OCI-LY3 (cell line): Measurements from ENCODE around the gene SNX24.
A peak's percentile ranks its signal among the peaks of the same experiment; 100 is the strongest.

Source experiments
- H2AFZ ChIP-seq: fragments of 200-600, 300-600 bp; shearing (Covaris generic); 2 replicates; pipeline ENCODE4 v1.6.0; 2014; ENCODE audit warnings: antibody characterized with exemption, low read depth, low read length
- H3K27ac ChIP-seq: fragments of 200-600, 300-600 bp; sonication (generic); 2 replicates; pipeline ENCODE4 v1.5.1; 2014; ENCODE audit warnings: mild to moderate bottlenecking, low read length, moderate library complexity, mixed read lengths
- H3K27me3 ChIP-seq: fragments of 200-600, 300-600 bp; sonication (generic); 2 replicates; pipeline ENCODE4 v1.6.1; 2014; ENCODE audit warnings: low read depth, low read length, mixed read lengths
- H3K36me3 ChIP-seq: fragments of 200-600, 300-600 bp; sonication (generic); replicated peaks from 2 replicates; pipeline ENCODE3; 2014; ENCODE audit warnings: low read depth, low read length, mixed read lengths
- H3K4me1 ChIP-seq: fragments of 300-600, 200-600 bp; sonication (generic); 2 replicates; pipeline ENCODE4 v1.6.1; 2014; ENCODE audit warnings: low read length, mixed read lengths
- H3K4me2 ChIP-seq: fragments of 200-600, 300-600 bp; sonication (generic); 2 replicates; pipeline ENCODE4 v1.6.1; 2014; ENCODE audit warnings: low read length, mixed read lengths
- H3K4me3 ChIP-seq: fragments of 300-600, 200-600 bp; sonication (generic); 2 replicates; pipeline ENCODE4 v1.5.1; 2014; ENCODE audit warnings: antibody characterized with exemption, mild to moderate bottlenecking, low read length, moderate library complexity
- H3K79me2 ChIP-seq: fragments of 300-600, 200-600 bp; shearing (Covaris generic); 2 replicates; pipeline ENCODE4 v1.6.1; 2014; ENCODE audit warnings: mild to moderate bottlenecking, low read length, mixed read lengths
- H3K9ac ChIP-seq: fragments of 300-600, 200-600 bp; shearing (Covaris generic); 2 replicates; pipeline ENCODE4 v1.6.0; 2014; ENCODE audit warnings: mild to moderate bottlenecking, low read length, moderate library complexity
- H3K9me3 ChIP-seq: fragments of 200-600, 300-600 bp; shearing (Covaris generic); 2 replicates; pipeline ENCODE4 v1.6.1; 2014; ENCODE audit warnings: low read length, mixed read lengths; ENCODE audit not compliant: insufficient read depth
- H4K20me1 ChIP-seq: fragments of 200-600, 300-600 bp; sonication (generic); 2 replicates; pipeline ENCODE4 v1.6.1; 2016; ENCODE audit warnings: low read length, mixed read lengths; ENCODE audit not compliant: insufficient read depth
- CTCF ChIP-seq: fragments of 200-600, 300-600 bp; sonication (generic); IDR thresholded peaks from 2 replicates; pipeline ENCODE4 v1.5.1; 2014; ENCODE audit warnings: antibody characterized with exemption, low read length, low read depth
- EZH2phosphoT487 ChIP-seq: fragments of 200-600 bp; shearing (Covaris generic); IDR thresholded peaks from 2 replicates; pipeline ENCODE4 v1.6.1; 2018; ENCODE audit warnings: antibody characterized with exemption, mixed run types, low read depth

The SNX24 gene

GRCh38 chr5:123035918-123036390, 190.5 kb downstream of the SNX24 start:
- Histone ChIP-seq H3K27me3 (no peaks in the 10 kb centered on the region), H3K27ac (no peak overlapping the region), H3K9me3 (no peaks in the 10 kb centered on the region), H3K79me2 (no peaks in the 10 kb centered on the region), H3K4me3 (peak overlapping the region; percentile 97), H2AFZ (peak overlapping the region; percentile 83), H3K36me3 (no peaks in the 10 kb centered on the region), H4K20me1 (no peaks in the 10 kb centered on the region), H3K4me1 (peaks cover 11% of the 10 kb centered on the region), H3K9ac (peak overlapping the region; percentile 69), H3K4me2 (peak overlapping the region; percentile 99)
- TF ChIP-seq CTCF (no peak), EZH2phosphoT487 (no peak)

GRCh38 chr5:123036391-123037103, 191.1 kb downstream of the SNX24 start, which contains the start of gene PPIC:
PPIC (minus strand) TSS chr5:123036725; CDS start chr5:123036625, 100 bp downstream.
- H3K4me3 ChIP-seq, result peak within 1 kb of the TSS; percentile 97
- no peak within 1 kb of the TSS for H3K27ac ChIP-seq
- H2AFZ ChIP-seq, result peak within 1 kb of the TSS; percentile 83
- no peaks in the 10 kb centered on the region for H3K79me2 ChIP-seq
- H3K9me3 ChIP-seq, result no peaks in the 10 kb centered on the region
- peak within 1 kb of the TSS; percentile 99 for H3K4me2 ChIP-seq
- H3K4me1 ChIP-seq, result peaks cover 11% of the 10 kb centered on the region
- H3K36me3 ChIP-seq, result no peaks in the 10 kb centered on the region
- TF ChIP-seq EZH2phosphoT487 (no peak), CTCF (no peak)
- H3K27me3 ChIP-seq, result no peaks in the 10 kb centered on the region
- peak within 1 kb of the TSS; percentile 69 for H3K9ac ChIP-seq
- H4K20me1 ChIP-seq, result no peaks in the 10 kb centered on the region

- Histone ChIP-seq H3K4me3 (peak overlapping the region; percentile 97), H3K4me2 (peak overlapping the region; percentile 99), H4K20me1 (no peaks in the 10 kb centered on the region), H3K79me2 (no peaks in the 10 kb centered on the region), H2AFZ (peak overlapping the region; percentile 83), H3K4me1 (peaks cover 11% of the 10 kb centered on the region), H3K27ac (no peak overlapping the region), H3K27me3 (no peaks in the 10 kb centered on the region), H3K9ac (no peak overlapping the region; the same call in 1 of the 2 replicates), H3K9me3 (no peaks in the 10 kb centered on the region), H3K36me3 (no peaks in the 10 kb centered on the region)
- TF ChIP-seq CTCF (no peak), EZH2phosphoT487 (no peak)
Observed at GRCh38 chr5:123037104-123037418, 191.6 kb downstream of the SNX24 start.

- TF ChIP-seq EZH2phosphoT487, result no peak
- no peak for TF ChIP-seq CTCF
- Histone ChIP-seq H3K9me3 (no peaks in the 10 kb centered on the region), H3K27me3 (no peaks in the 10 kb centered on the region)
Observed at GRCh38 chr5:123039673-123040072, 194.3 kb downstream of the SNX24 start.

More at GRCh38 chr5:123039673-123040072, 194.3 kb downstream of the SNX24 start:
- no peaks in the 10 kb centered on the region for H3K79me2 ChIP-seq
- peaks cover 11% of the 10 kb centered on the region for H3K4me1 ChIP-seq
- H4K20me1 ChIP-seq, result no peaks in the 10 kb centered on the region
- no peak overlapping the region for H3K27ac ChIP-seq
- no peak overlapping the region for H3K4me3 ChIP-seq
- H3K9ac ChIP-seq, result no peak overlapping the region
- no peak overlapping the region for H3K4me2 ChIP-seq
- no peak overlapping the region for H2AFZ ChIP-seq
- H3K36me3 ChIP-seq, result no peaks in the 10 kb centered on the region
